Caki2 (cell line): ENCODE data around the gene CADPS2. TPM values are rescaled to one million over a fixed set of nuclear protein-coding genes. Genes with fewer than 3 reads are reported as not detected.

Experiments used
- total RNA-seq: library from RNA; depleted of rRNA; stranded (reverse); fragments of >200 nt; shearing (Covaris generic); gene quantifications from 2 replicates; pipeline ENCODE4 v1.2.3, GENCODE V29; 2014; ENCODE audit warnings: low replicate concordance; rRNA removed

The CADPS2 gene
- total RNA-seq, 1 experiment from 2014 or later = 6.5 TPM

Other genes starting within 250 kb of the CADPS2 start
- not detected in 2 replicates for gene RNF133, start 187.3 kb downstream of the CADPS2 start, total RNA-seq
- gene RNF148, start 183.5 kb downstream of the CADPS2 start, total RNA-seq = not detected in 2 replicates
- not detected in 2 replicates for gene TAS2R16, start 109.2 kb upstream of the CADPS2 start, total RNA-seq